Small intestine (tissue), 7 donors: Measurements from ENCODE around the gene ROR1. TPM values are rescaled to one million over a fixed set of nuclear protein-coding genes. Genes with fewer than 3 reads are reported as not detected.
"Not testable (repeated sequence)": the region's sequence is repeated elsewhere in the genome, so short reads cannot be mapped to it uniquely, and the experiment has no call there.

Experiments used
- DNase-seq, 2 donors: peaks; one replicate each; pipeline versions ENCODE4 v3.0.0 to v3.0.0-alpha.2; 2013
- FAIRE-seq: peaks from 2 replicates; lab custom pipeline; 2012; peaks lifted over from hg19 to GRCh38; lab: Jason Lieb, UNC
- H3K27ac ChIP-seq, 3 donors: one replicate each; pipeline ENCODE4 v1.5.1; 2013; ENCODE audit warnings: low read length in 2 of 3, mild to moderate bottlenecking in 2 of 3, control low read depth in 1 of 3, inconsistent platforms in 1 of 3, low read depth in 1 of 3, moderate library complexity in 1 of 3
- H3K27me3 ChIP-seq, 3 donors: one replicate each; pipeline ENCODE4 v1.6.1; 2013; ENCODE audit warnings: low read length in 3 of 3, inconsistent platforms in 1 of 3; ENCODE audit not compliant: control insufficient read depth in 3 of 3, insufficient read depth in 3 of 3
- H3K36me3 ChIP-seq, 3 donors: one replicate each; pipeline ENCODE4 v1.6.1; 2013; ENCODE audit warnings: low read length in 3 of 3, inconsistent platforms in 1 of 3, low read depth in 1 of 3, mild to moderate bottlenecking in 1 of 3, moderate library complexity in 1 of 3; ENCODE audit not compliant: control insufficient read depth in 3 of 3, insufficient read depth in 2 of 3
- H3K4me1 ChIP-seq, 3 donors: one replicate each; pipeline ENCODE4 v1.6.1; 2013; ENCODE audit warnings: low read length in 2 of 3, inconsistent platforms in 1 of 3, low read depth in 1 of 3, mild to moderate bottlenecking in 1 of 3, moderate library complexity in 1 of 3; ENCODE audit not compliant: control insufficient read depth in 3 of 3, insufficient read depth in 2 of 3
- H3K4me3 ChIP-seq, 3 donors: one replicate each; pipeline ENCODE4 v1.5.1; 2013; ENCODE audit warnings: low read length in 3 of 3, control low read depth in 1 of 3, inconsistent platforms in 1 of 3, low read depth in 1 of 3, mild to moderate bottlenecking in 1 of 3, moderate library complexity in 1 of 3
- H3K9me3 ChIP-seq, 2 donors: one replicate each; pipeline ENCODE4 v1.6.1; 2013; ENCODE audit warnings: low read depth in 1 of 2, low read length in 1 of 2; ENCODE audit not compliant: control insufficient read depth in 2 of 2, insufficient read depth in 1 of 2
- WGBS, 3 donors: extraction: QIAGEN DNeasy Blood & Tissue Kit; methylation state at CpG; one replicate each; pipeline ENCODE4 v1.1.7; 2013; 5-methylcytosine and 5-hydroxymethylcytosine counted together
- polyA plus RNA-seq, 4 donors: library from polyadenylated mRNA; stranded (reverse) in 3 of 4; unstranded in 1 of 4; fragments of 200-250 nt in 3 of 4; fragments of 120-200 nt in 1 of 4; gene quantifications; one replicate each; pipeline versions ENCODE4 v1.2.1 to v1.2.3, GENCODE V29; 2013
- donor health status: healthy with polysubstance abuse.
- donor health status: control.
- donor health status: control.
- donor health status: Bipolar disorder and iron deficiency.
- donor health status: healthy.

Gene ROR1
- polyA plus RNA-seq, 4 donors, result 0.22 to 3.6 (median 3.2) TPM; not detected in 1

- Histone ChIP-seq H3K9me3 (no peaks in the 10 kb centered on the region), H3K36me3 (no peaks in the 10 kb centered on the region), H3K4me3 (no peak overlapping the region), H3K27me3 (no peaks in the 10 kb centered on the region), H3K27ac (no peak overlapping the region), H3K4me1 (no peaks in the 10 kb centered on the region)
- WGBS, 3 donors, result 74 to 93% (median 85%) methylated on average over 5 of the region's 5 CpGs
- FAIRE-seq (no peak), DNase-seq (no peak)
These were observed 446.4 kb downstream of the ROR1 start for GRCh38 chr1:64220241-64220640.

DNA sequence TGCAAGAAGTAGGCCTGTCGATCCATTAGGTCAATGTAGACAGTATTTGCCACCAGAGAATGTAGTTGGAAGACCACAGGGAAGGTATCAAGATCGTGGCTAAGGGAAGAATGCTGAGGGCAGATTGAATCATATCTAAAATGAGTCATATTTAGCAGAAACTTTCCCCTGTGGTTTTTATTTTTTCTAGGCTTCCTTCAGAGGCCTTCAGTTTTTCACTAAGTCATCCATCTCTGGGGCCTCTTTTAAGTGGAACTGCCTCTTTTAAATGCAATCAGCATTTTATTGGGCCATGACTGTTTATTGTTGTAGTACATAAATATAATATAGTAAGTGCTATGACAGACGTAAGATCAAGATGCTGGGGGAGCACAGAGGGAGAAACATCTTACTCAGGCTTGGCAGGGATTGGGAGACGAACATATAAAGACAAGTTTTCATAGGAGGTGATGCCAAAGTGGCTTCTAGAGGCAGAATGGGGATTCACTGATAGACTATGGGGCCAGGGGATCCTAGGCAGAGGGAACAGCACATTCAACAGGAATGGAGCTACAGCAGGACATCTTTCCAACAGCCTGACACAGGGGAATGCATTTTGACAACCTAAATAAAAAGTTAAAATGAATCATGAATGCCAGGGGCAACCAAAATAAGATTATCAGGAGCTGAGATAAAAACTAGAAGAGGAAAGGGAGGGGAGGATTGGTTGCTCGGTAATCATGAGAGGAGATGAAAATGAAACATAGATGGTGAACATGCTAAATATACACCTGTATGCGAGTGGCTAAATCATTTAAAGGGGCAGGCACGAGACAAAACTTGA lies 449.7 kb downstream of the ROR1 start:
- DNase-seq, result no peak
- WGBS, 3 donors, result 52 to 62% (median 59%) methylated on average over 7 of the region's 7 CpGs
- Histone ChIP-seq H3K27me3 (no peaks in the 10 kb centered on the region), H3K4me3 (no peak overlapping the region), H3K9me3 (no peaks in the 10 kb centered on the region), H3K27ac (no peak overlapping the region), H3K36me3 (no peaks in the 10 kb centered on the region), H3K4me1 (no peaks in the 10 kb centered on the region)
- FAIRE-seq, result no peak

DNA sequence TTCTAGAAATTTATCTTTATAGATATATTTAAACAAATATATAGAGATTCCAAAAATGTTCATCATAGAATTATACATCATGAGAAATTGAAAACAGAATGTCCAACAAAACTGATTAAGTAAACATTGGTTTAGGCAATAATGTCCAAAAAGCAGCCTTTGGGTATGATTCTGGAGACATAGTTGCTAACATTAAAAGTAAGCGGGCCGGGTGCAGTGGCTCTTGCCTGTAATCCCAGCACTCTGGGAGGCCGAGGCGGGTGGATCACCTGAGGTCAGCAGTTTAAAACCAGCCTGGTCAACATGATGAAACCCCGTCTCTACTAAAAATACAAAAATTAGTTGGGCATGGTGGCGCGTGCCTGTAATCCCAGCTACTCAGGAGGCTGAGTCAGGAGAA lies 450.4 kb downstream of the ROR1 start:
- WGBS, 3 donors, result 93 to 98% (median 96%) methylated on average over 7 of the region's 7 CpGs
- H3K27ac ChIP-seq, H3K36me3 ChIP-seq, DNase-seq, H3K4me3 ChIP-seq, H3K27me3 ChIP-seq, H3K9me3 ChIP-seq, FAIRE-seq, H3K4me1 ChIP-seq: not testable (repeated sequence)

- no peak for FAIRE-seq
- 75 to 88% (median 81%) methylated on average over 9 to 10 of the region's 10 CpGs for WGBS, 3 donors
- no peak for DNase-seq
These were observed 454.5 kb downstream of the ROR1 start for GRCh38 chr1:64228167-64228957.

DNA sequence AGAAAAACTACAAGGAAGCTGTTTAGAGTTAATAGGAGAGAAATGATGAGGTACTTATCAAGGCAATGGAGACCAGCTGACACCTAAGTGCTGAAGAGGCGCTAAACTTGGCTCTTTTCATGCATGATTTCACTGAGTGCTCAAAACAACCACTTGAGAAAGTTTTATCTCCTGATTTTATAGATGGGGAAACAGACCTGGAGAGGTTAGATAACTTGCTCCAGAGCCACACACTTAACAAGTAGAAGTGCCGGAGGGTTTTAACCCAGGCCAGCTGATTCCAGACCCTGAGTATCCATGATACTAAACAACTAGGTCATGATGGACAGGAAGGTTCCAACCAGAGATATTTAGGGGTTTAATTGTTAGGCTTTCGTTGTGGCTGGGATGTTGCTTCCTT lies 455.5 kb downstream of the ROR1 start:
- Histone ChIP-seq H3K27me3 (no peaks in the 10 kb centered on the region), H3K27ac (no peak overlapping the region), H3K36me3 (no peaks in the 10 kb centered on the region), H3K4me3 (no peak overlapping the region), H3K9me3 (no peaks in the 10 kb centered on the region), H3K4me1 (no peaks in the 10 kb centered on the region)
- FAIRE-seq (no peak), DNase-seq (no peak)
- 78 to 84% (median 83%) methylated on average over 3 of the region's 3 CpGs for WGBS, 3 donors

More at GRCh38 chr1:64228167-64228957, 454.5 kb downstream of the ROR1 start:
- H3K36me3 ChIP-seq, result no peaks in the 10 kb centered on the region
- H3K27ac ChIP-seq, result no peak overlapping the region
- no peaks in the 10 kb centered on the region for H3K9me3 ChIP-seq
- no peaks in the 10 kb centered on the region for H3K4me1 ChIP-seq
- no peak overlapping the region for H3K4me3 ChIP-seq
- no peaks in the 10 kb centered on the region for H3K27me3 ChIP-seq

Other genes starting within 250 kb of the ROR1 start
- gene PGM1, start 180.6 kb upstream of the ROR1 start, polyA plus RNA-seq, result 10 to 100 TPM; 43.0 to 88.8 (median 59.8) TPM